GM19467 (cell line): Measurements from ENCODE around the gene C1orf167.
A peak's percentile ranks its signal among the peaks of the same experiment; 100 is the strongest.
"Not testable (repeated sequence)": the region's sequence is repeated elsewhere in the genome, so short reads cannot be mapped to it uniquely, and the experiment has no call there.

Experiments used
- ATAC-seq: cut with Tn5 transposase; IDR thresholded peaks from one replicate; pipeline ENCODE4 v1.9.1; 2021; ENCODE audit warnings: mild to moderate bottlenecking, moderate library complexity; ENCODE audit not compliant: unreplicated experiment

Gene C1orf167

DNA sequence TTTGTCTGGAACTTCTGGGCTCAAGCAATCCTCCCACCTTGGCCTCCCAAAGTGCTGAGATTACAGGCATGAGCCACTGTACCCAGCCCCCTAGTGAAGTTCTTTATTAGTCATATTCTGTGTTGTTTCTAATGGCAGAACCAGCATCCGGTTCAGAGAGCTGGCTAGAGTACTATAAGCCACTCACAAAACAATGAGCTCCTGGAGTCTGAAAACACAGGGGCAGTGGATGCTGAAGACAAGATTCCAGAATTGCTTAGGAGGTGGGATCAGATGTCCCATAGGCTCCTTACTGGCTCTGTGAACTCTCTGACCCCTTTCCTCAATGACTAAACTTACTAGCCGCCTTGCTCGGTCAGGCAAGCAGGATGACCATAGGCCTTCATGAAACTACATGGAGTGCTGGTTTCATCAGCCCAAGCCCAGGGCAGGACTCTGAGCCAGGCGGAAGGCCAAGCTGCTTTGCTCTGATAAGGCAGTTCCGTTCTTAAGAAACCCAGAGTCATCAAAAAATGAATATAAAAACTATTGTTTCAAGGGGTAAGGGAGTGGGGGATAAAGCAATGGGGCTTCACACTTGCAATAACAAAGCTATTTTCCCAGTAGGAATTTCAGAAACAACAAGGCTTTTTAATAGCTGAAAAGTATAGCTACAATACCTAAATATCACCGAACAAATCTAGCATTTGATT lies 35.7 kb downstream of the C1orf167 start:
- no peak for ATAC-seq

DNA sequence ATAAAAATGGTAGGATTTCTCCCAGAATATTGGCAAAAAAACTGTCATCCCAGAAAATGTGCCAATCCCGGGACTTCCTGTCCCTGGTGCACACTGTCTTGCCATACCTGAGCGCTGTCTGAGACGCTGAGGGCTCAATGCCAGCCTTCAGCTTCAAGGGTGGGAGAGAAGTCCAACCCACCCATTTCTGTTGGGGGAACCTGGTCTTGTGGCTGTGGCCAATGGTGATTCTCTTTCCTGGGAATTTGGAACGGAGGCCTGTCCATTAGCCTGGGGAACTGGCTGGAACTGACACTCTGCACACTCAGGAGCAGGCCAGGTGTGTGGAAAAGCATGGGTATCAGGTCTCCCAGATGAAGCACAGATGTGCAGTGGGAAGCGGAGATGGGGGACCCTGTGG lies 37.1 kb downstream of the C1orf167 start:
- ATAC-seq: no peak

DNA sequence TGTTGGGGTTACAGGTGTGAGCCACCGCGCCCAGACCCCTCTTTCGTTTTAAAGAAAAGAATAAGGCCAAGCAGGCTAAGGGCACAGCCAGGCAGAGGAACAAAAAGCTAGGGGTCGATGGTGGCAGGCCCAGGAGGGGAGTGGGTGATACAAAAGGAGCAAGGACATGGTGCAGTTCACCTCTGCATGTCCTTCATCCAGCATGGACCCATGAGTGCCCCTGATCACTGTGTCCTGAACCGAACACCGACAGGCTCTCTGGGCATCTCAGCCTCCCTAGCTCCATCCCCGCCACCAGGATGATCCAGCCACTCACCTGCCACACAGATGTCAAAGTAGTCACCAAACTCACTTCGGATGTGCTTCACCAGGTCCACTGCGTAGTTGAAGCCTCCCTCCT lies 37.9 kb downstream of the C1orf167 start:
- ATAC-seq: no peak

DNA sequence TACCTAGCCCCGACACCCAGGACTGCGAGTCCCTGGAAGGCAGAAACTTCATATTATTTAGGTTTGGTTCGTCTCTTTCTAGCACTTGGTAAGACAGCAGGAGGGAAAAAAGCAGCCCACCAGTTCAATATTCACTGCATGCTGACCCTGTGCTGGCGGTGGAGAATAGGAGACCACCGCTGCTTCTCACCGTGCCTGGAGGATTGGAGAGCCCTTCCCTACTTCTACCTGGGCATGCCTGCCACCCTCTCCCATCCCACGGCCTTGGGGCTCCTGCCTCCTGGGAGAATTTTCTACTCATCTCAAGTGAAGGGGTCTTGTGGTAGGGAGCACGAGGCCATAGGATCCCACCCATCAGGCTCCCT lies 38.4 kb downstream of the C1orf167 start:
- no peak for ATAC-seq

DNA sequence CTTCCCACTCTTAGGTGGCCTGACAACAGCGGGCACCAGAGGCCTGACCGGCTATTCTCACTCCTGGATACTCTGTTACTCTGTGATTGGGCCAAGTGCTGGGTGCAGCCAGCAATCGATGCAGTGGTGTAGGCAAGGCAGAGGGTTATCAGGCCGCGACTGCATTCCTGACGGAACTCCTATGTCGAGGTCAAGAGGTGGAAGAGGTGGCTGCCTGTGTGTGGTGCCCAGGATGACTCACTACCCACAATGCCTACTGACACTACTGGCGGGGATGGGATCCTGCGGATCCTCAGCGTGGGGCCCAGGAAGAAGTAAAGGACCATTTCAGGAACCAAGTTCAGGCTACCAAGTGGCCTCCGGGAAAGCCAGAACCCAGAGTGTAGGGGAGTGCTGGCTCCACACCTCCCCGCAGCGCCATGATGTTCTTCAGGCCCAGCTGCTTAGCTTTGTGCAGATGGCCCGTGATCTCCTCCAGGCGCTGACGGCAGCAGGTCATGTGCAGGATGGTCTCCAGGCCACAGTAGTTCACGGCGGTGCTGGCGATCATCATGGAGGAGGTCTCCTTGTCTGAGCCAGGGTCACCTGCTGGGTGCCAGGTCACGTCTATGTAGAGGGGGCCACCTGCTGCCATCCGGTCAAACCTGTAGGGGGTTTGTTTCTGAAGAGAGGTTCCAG lies 38.9 kb downstream of the C1orf167 start:
- ATAC-seq: no peak

DNA sequence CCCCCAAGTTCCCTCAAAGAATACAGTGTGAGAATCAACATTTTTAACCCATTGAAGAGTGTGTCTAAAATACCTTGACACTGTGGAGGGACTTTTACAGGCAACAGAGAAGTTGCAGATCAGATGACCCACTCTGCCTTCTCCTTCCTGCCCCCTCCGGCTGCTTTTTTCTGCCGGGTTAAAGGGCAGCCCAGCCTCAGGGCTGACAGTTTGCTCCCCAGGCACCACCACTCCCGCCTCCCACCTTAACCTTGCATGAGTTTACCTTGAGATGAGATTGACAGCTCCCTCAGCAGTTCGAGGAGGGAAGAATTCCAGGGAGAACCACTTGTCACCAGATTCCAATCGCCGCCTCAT lies 40.6 kb downstream of the C1orf167 start:
- no peak for ATAC-seq

DNA sequence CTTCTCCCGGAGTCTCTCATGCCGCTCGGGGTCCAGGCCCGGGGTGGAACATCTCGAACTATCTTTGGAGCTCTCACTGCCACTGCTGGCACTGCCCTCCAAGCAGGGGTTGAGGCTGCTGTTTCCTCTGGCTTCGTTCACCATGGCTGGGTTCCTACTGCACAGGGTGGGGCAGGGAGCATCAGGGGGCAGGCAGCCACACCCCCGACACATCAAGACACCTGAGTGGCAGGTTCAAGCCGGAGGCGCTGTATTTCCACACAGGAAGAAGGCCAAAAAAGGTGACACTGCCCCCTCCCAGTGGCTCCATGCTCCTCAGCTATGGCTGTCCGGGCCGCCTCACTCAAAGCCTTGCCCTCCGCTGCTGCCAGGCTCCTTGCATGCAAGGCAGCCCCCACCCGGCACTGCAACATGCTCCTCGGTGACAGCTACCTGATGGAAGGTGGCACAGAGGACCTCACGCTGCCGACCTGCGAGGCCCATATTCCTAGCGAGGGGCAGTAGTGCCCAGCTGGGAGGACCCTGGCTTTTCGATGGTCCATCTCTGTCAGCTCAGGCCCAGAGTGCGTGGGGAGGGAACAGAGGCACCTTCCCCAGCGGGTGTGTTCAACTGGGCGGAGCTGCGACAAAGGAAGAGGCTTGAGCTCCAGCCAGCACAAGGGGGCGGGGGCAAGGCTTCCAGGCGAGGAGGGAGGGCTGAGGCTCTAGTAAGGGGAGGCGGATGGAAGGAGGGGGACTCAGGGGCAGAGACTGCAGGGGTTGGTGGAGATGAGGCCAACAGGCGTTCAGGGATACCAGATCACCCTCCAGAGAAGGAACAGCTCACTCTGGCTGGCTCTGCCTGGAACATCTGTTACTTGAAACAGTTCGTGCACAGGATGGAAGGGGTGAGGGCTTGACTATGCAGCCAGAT lies 41.2 kb downstream of the C1orf167 start:
- no peak for ATAC-seq

DNA sequence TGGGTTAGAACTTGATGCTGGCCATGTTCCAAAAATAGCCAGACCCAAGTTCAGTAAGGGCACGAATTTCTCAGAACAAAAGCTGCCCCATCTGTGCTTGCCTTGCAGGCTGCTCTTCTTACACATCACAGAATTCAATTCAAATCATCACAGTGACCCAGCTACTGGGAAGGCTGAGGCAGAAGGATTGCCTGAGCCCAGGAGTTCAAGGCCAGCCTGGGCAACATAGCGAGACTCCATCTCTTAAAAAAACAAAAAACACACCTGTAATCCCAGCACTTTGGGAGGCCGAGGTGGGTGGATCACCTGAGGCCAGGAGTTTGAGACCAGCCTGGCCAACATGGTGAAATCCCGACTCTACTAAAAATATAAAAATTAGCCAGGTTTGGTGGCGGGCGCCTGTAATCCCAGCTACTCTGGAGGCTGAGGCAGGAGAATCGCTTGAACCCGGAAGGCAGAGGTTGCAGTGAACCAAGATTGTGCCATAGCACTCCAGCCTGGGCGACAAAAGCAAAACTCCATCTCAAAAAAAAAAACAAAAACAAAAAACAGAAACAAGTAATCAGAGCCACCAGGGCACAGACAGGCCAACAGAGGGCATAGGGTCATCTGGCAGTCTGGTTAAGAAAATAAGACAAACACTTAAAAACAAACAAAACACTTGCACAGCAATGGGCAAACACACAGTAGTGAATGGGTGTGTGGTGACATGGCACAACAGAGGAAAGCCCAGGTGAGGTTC lies 42.1 kb downstream of the C1orf167 start:
- ATAC-seq: not testable (repeated sequence)

DNA sequence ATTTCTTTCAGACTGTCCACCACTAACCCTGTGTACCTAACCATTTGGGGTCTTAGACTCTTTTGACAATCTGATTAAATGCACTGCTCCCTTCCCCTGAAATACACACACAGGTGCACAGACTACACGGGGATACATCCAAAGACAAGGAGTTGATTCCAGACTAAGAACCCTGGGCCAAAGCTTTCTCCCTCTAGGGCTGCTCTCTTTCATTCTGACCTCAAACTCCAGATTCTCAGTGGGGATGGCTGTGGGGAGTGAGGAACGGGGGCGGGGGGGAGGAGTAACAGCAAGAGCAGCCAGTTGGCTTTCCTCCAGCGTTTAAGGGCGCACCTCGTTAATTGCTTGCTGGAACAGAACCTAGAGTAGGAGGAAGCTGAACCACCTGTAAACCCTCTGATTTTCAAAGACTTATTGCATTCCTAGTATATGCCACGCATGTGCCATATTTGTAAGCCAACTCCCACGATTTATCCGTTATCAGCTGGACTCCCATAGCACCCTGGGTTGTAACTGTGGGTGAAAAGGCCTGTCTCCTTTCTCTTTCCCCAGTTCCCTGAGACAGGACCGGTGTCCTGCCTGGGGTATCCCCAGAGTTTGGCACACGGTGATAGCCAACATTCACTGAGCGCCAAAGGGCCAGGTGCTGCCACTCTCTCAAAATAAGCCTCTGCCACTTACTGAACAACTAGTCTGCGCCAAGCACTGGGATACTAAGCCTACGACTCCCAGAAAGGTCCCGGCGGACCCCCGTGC lies 42.9 kb downstream of the C1orf167 start:
- no peak for ATAC-seq

DNA sequence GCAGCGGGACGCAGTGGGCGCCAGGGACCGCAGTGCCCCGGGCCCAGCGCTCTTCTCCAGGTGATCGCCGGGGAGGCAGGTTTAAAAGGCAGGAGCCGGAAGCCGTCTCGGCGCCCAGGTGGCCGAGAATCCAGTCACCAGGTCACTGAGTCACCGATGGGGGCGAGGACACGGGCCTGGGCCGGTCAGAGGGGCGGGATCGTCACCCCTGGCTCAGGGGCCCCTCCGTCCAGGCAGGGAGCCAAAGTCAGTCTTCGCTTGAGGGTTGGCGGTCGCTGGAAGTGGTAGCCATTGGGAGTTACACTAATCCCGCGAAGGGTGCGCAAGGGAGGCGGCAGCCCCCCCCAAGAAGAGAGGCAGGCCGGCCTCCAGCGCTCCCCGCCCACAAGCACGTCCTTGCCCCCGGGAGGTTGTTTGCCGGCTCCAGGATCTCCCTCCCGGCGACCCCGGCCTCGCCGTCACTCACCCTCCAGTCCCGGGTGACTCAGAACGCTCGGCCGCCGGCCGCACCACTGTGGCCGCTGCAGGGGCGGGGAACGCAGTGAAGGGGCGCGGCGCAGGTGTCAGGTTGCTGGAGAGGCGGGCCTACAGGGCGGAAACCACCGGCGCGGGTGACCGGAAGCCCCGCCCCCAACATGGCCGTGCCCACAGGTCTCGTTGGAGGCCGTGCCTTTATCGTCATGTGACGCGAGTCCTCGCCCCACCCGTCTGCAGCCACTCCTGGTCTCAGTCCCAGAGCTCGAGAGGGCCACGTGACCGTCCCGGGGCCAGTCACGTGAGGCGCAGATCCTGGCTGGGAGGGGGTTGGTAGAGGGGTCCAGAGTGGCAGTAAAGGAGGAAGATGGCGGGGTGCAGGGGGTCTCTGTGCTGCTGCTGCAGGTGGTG lies 43.7 kb downstream of the C1orf167 start, which contains the start of the genes CLCN6 and MTHFR:
Gene CLCN6 (plus strand): TSS at position 770 of the 885 bp plus-strand sequence. CDS start 72 bp downstream, at position 842.
Gene MTHFR (minus strand): TSS at position 543 of the 885 bp plus-strand sequence. CDS start 2,848 bp downstream, outside the sequence.
- peak; percentile 81 for ATAC-seq

DNA sequence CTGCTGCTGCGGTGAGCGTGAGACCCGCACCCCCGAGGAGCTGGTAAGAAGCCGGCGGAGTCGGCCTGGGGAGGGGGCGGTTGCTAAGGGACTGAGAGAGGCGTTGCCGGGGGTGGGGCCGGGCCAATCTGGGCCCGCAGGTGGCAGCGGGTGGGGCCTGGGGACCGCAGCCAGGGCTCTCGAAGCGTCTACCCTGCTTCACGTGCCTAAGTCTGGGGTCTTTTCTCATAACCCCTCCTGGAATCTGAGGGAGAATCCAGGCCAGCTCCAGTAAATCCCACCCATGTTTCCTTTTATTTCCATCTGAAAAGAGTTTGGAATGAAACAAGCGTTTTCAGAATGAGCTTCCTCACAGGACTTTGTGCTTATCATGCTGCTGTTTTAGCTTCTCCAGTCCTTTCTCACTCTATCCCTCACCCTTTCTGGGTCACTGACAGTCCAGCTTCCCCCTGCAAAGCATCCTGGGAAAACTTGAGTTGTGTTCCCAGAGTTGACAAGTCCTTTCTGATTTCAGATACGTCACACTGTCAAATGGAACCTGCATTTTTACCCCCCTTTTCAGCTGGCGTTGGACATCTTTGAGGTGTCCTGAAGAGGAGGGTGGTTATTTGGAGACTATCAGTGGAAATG lies 44.4 kb downstream of the C1orf167 start:
- peak; percentile 32 for ATAC-seq

DNA sequence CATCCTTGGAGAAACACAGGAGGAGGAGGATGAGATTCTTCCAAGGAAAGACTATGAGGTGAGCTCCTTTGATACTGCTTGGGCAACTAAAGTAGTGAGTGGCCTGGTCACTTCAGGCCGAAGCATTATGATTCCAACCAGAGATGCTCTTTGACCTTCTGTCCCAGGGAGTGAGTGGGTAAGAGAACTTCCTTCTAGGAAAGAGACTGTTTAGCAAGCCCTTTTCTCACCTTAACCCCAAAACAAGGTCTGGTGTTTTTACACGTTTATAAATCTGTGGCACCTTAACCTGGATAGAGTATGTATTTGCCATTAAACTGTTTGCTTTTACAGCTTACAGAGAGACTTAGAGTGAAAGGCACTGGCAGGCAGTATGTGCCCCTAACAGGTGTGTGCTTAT lies 45.1 kb downstream of the C1orf167 start:
- ATAC-seq: no peak

DNA sequence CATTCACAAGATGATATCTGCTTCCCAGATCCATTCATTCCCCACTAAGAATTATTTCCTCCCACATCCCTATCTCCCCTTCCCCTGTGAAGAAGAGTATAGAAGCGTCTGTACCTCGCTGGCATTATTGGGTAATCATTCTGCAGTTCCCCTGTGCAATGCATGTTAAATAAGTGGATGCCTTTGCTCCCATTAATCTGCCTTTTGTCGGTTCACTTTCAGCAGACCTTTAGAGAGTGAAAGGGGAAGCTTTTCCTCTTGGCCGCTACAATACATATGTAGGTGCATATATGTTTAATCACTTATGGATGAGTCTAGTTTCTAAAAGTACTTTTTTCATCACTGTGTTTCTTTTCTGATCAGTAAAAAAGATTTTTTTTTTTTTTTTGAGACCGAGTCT lies 51.0 kb downstream of the C1orf167 start:
- ATAC-seq: no peak

DNA sequence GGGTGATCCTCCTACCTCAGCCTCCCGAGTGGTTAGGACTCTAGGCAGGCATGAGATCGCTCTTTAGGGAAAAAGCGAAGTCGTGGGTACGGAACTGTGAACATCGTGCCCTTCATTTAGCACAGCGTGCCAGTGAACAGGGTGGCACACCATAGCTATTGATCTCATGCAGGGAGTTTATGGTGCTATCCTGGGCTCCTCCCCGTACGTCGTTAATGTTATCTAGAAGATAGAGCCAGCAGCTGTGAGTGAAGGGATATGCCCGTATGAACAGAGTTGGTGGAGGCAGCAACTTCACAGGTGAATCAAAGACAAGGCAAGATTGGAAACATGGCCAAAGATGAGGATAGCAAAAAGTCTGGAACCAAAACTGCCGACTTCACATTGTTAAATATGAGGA lies 55.2 kb downstream of the C1orf167 start:
- no peak for ATAC-seq

DNA sequence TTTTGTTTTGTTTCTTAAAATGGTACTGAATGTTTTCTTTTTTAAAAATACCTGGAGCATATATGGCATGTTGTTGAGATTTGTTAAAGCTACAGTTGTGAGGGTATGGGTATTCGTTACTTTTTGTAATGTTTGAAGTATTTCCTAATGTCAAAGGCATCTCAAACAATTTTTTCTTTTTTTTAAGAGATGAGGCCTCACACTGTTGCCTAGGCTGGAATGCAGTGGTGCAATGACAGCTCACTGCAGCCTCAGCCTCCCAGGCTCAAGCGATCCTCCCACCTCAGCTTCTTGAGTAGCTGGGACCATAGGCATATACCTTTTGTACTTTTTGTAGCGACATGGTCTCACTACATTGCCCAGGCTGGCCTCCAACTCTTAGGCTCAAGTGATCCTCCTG lies 60.1 kb downstream of the C1orf167 start:
- no peak for ATAC-seq

DNA sequence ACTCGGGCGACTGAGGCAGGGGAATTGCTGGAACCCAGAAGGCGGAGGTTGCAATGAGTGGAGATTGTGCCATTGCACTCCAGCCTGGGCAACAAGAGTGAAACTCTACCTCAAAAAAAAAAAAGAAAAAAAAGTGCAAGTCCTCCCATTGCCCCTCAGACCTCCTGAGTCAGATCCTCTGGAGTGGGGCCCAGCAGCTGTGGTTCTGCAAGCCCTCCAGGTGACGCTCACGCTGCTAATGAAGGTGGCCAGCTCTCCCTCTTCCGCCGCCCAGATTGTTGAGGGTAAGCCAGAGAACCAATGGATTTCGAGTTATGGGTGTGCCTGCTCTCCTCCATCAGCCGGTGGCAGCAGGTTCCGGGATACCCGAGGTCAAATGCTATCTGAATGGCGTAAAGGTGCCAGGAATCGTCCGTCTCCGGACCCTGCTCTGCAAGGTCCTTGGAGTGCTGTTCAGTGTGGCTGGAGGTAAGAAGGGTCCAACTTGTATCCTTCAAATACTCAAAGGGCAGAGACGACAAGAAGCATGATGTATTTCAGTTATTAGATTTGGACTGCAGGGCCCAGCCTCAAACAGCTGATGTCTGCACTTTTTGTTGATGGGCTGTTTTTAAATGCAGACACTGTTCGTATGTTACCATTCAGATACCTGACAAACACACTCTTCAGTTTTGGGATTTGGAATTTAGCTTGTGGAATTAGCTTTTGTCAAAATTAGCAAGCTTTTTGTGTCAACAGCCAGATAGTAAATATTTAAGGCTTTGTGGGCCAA lies 61.6 kb downstream of the C1orf167 start:
- ATAC-seq: no peak

DNA sequence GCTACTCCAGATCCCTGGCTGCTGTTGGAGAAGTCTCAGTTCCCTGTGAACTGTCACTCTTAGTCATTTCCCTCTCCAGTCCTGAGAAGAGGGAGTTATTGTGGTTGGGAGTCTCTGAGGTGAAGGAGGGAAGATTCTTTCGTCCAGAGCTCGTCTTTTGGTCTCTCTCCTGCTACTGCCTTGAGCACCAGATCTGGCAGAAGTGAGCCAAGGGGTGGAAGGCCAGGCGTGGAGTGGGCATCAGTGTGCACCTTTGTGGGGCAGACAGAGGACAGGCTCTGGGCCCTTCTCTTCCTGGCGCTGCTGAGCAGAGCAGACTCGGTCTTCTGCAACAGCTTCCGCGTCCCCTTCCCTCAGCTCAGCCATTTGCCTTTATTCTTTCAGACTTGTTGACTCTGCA lies 63.1 kb downstream of the C1orf167 start:
- ATAC-seq: no peak

DNA sequence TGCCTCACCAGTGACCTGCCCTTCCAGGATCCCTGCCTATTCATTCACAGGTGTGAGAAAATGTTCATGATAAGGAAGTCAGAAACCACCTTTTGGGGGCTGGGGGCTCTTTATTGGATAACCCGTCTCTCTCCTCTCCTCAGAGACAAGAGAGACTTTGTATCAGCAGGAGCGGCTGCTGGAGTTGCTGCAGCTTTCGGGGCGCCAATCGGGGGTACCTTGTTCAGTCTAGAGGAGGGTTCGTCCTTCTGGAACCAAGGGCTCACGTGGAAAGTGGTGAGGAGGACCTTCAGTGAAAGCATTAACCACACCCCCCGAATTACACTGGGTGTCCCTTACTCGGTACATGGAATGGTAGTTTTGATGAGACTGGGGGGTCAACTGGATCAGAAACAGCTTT lies 65.0 kb downstream of the C1orf167 start:
- ATAC-seq: no peak
